ENCODE measurements around the gene GALNT2.

- no peak for TF ChIP-seq CTCF (IDR thresholded peaks at IDR 0.05; ENCODE audit: borderline replicate concordance, extremely low read depth, low read length, poor library complexity, severe bottlenecking)
- no peak for TF ChIP-seq EZH2 (IDR thresholded peaks at IDR 0.05; ENCODE audit: borderline replicate concordance, low read depth, low read length, severe bottlenecking)
These were observed 32.4 kb downstream of the GALNT2 start for GRCh38 chr1:230099465-230099864.

Measured in DND-41 (cell line).